Lower lobe of right lung (tissue), 2 donors: ENCODE results near the gene PPP1R7. TPM values are rescaled to one million over a fixed set of nuclear protein-coding genes. Genes with fewer than 3 reads are reported as not detected.
A peak's percentile ranks its signal among the peaks of the same experiment; 100 is the strongest.

Source experiments
- ATAC-seq, 2 donors: fragments of 200-7000 bp; cut with Tn5 transposase; one replicate each; pipeline ENCODE4 v1.9.1; 2020 to 2022; ENCODE audit warnings: mild to moderate bottlenecking in 2 of 2, moderate library complexity in 2 of 2
- DNase-seq: peaks from one replicate; pipeline ENCODE4 v3.0.0-alpha.2; 2020
- H3K27ac ChIP-seq: fragments of 200-600 bp; one replicate; pipeline ENCODE4 v1.8.0; 2022
- H3K27me3 ChIP-seq: fragments of 200-600 bp; one replicate; pipeline ENCODE4 v1.8.0; 2022; ENCODE audit warnings: low read depth
- H3K36me3 ChIP-seq: fragments of 200-600 bp; one replicate; pipeline ENCODE4 v1.8.0; 2022; ENCODE audit warnings: mild to moderate bottlenecking
- H3K4me1 ChIP-seq: fragments of 200-600 bp; one replicate; pipeline ENCODE4 v1.8.0; 2022
- H3K4me3 ChIP-seq: fragments of 200-600 bp; one replicate; pipeline ENCODE4 v1.8.0; 2022; ENCODE audit warnings: mild to moderate bottlenecking
- H3K9me3 ChIP-seq: fragments of 200-600 bp; one replicate; pipeline ENCODE4 v1.8.0; 2022
- intact Hi-C: fragments of 100-400 bp; cut with DNase I; formaldehyde crosslinking; loops from one replicate; pipeline ENCODE4 v1.11.0; 2022
- total RNA-seq: library from RNA; stranded (reverse); fragmentation: NEBNext Ultra II Directional; extraction: Animal tissue kit (Norgen Biotek cat#: 25700); gene quantifications from one replicate; pipeline ENCODE4 v1.2.1, GENCODE V29; 2021
- TF ChIP-seq, protein P1 (sequence below): fragments of 200-600 bp; IDR thresholded peaks from one replicate; pipeline ENCODE4 v1.8.0; 2022; ENCODE audit warnings: antibody characterized with exemption, mild to moderate bottlenecking
- donor health status: DM: no; HTN: yes; CAD: no; lungs with severe emphysema.

The PPP1R7 gene
- total RNA-seq, 1 donor from 2014 or later, result 58.9 TPM

DNA sequence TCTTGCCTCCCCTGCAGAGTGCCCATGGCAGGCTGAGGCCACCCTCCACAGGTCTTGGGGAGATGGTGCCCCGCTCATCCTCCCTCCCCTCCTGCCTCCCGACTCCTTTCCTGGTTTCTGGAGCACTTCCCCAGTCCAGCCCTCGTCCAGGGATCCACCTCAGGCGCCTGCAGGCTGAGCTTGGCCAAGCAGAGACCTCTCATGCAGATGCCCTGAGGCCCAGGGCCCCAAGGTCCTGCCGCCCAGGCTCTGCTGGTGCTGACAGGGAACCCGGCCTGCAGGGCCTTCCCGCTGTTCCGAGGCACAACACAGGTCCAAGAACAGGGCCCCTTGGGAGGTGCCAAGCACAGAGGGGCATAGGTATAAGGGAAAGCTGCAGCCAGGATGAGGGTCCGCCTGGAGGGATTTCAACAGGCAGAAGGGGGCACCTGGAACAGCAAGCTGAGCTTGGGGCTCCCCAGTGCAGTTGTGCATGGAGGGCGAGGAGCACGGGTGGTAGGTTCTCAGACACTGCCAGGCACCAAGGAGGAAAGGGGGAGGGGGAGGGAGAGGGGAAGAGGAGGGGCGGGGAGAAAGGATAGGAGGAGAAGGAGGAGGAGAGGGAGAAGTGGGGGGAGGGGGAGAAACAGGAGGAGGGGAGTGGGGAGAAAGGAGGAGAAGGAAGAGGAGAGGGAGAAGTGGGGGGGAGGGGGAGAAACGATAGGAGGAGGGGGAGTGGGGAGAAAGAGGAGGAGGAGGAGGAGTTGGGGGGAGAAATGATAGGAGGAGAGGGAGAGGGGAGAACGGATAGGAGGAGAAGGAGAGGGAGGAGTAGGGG lies 37.0 kb downstream of the PPP1R7 start:
- ATAC-seq (no peak), DNase-seq (no peak)
- Histone ChIP-seq H3K36me3 (peaks cover 19% of the 10 kb centered on the region), H3K4me3 (no peak overlapping the region), H3K27ac (no peak overlapping the region), H3K27me3 (no peaks in the 10 kb centered on the region), H3K9me3 (no peaks in the 10 kb centered on the region), H3K4me1 (no peaks in the 10 kb centered on the region)
- intact Hi-C loops, result no loop called here
- TF ChIP-seq, protein P1, sequence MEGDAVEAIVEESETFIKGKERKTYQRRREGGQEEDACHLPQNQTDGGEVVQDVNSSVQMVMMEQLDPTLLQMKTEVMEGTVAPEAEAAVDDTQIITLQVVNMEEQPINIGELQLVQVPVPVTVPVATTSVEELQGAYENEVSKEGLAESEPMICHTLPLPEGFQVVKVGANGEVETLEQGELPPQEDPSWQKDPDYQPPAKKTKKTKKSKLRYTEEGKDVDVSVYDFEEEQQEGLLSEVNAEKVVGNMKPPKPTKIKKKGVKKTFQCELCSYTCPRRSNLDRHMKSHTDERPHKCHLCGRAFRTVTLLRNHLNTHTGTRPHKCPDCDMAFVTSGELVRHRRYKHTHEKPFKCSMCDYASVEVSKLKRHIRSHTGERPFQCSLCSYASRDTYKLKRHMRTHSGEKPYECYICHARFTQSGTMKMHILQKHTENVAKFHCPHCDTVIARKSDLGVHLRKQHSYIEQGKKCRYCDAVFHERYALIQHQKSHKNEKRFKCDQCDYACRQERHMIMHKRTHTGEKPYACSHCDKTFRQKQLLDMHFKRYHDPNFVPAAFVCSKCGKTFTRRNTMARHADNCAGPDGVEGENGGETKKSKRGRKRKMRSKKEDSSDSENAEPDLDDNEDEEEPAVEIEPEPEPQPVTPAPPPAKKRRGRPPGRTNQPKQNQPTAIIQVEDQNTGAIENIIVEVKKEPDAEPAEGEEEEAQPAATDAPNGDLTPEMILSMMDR, result no peak

DNA sequence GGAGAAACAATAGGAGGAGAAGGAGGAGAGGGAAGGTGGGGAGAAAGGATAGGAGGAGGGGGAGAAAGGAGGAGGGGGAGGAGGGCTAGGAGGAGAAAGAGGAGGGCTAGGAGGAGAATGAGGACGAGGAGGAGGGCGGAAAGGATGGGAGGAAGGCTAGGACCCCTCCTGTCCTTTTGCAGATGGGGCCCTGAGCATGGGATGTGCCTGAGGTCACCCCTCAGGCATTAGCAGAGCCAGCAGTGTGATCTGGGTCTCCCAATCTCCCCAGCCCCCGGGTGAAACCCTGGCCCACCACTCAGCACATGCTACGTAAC lies 37.6 kb downstream of the PPP1R7 start:
- H3K27ac ChIP-seq, result no peak overlapping the region
- H3K4me3 ChIP-seq, result no peak overlapping the region
- TF ChIP-seq, protein P1, result no peak
- no peaks in the 10 kb centered on the region for H3K27me3 ChIP-seq
- DNase-seq (no peak), ATAC-seq (no peak)
- no peaks in the 10 kb centered on the region for H3K4me1 ChIP-seq
- no peaks in the 10 kb centered on the region for H3K9me3 ChIP-seq
- intact Hi-C loops, result no loop called here
- H3K36me3 ChIP-seq, result peaks cover 13% of the 10 kb centered on the region

GRCh38 chr2:241188361-241189092 lies 38.3 kb downstream of the PPP1R7 start, which contains the start of gene ANO7:
Gene ANO7, plus strand, starts transcription at chr2:241188677. Its CDS starts 1,387 bp downstream, at chr2:241190064.
- peak; percentile 32 to 45 for ATAC-seq
- Histone ChIP-seq H3K4me3 (no peak within 1 kb of the TSS), H3K27ac (no peak within 1 kb of the TSS), H3K27me3 (no peaks in the 10 kb centered on the region), H3K36me3 (peaks cover 7% of the 10 kb centered on the region), H3K9me3 (no peaks in the 10 kb centered on the region), H3K4me1 (no peaks in the 10 kb centered on the region)
- TF ChIP-seq, protein P1, result no peak
- peak; percentile 45 for DNase-seq
- intact Hi-C loops, result no loop called here

DNA sequence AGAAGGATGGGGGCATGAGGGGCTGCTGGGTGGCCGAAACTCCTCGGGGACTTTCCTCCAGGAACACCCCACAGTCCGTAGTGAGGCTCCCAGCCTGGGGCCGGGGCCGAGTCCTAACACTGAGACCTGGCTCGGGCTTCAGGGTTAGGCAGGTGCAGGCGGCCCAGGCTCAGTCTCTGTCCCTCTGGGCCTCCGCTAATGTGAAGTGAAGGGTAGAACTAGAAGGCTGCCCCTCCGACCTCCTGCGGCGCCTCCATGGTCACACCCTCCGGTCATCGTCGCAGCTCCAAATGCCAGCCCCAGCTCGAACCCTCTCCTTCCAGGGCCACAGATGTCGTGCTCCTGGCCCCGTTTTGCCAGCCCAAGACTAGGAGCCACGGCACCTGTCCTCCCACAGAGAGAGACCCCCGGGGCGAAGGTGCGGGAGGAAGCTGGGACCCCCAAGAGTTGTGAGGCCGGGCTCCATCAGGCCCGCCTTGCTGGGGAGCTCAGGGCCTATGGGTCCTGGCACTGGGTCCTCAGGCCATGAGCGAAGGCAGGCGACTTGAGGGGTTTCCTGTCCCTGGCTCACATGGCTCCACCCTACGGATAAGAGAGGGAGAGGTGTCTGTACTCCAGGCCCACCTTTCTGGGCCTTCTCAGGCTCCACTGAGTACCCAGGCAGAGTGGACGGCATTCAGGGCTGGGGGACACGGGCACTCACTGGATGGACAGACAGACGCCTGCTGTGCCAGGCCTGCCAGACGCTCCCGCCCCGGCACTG lies 39.0 kb downstream of the PPP1R7 start:
- TF ChIP-seq, protein P1, result no peak
- no peaks in the 10 kb centered on the region for H3K36me3 ChIP-seq
- ATAC-seq, result no peak
- DNase-seq, result peak; percentile 35
- intact Hi-C loops, result no loop called here
- H3K27me3 ChIP-seq, result no peaks in the 10 kb centered on the region
- no peak overlapping the region for H3K27ac ChIP-seq
- no peaks in the 10 kb centered on the region for H3K4me1 ChIP-seq
- no peaks in the 10 kb centered on the region for H3K9me3 ChIP-seq
- no peak overlapping the region for H3K4me3 ChIP-seq

GRCh38 chr2:241189856-241190201 lies 39.6 kb downstream of the PPP1R7 start:
- TF ChIP-seq, protein P1, result no peak
- intact Hi-C loops, result no loop called here
- no peaks in the 10 kb centered on the region for H3K27me3 ChIP-seq
- H3K36me3 ChIP-seq, result no peaks in the 10 kb centered on the region
- no peaks in the 10 kb centered on the region for H3K4me1 ChIP-seq
- peak; percentile 34 for DNase-seq
- H3K27ac ChIP-seq, result no peak overlapping the region
- H3K9me3 ChIP-seq, result no peaks in the 10 kb centered on the region
- ATAC-seq, result no peak
- H3K4me3 ChIP-seq, result no peak overlapping the region
